Lower lobe of right lung (tissue), 2 donors: ENCODE data around the gene WDR6. TPM values are rescaled to one million over a fixed set of nuclear protein-coding genes. Genes with fewer than 3 reads are reported as not detected.

ENCODE experiments used
- ATAC-seq, 2 donors: fragments of 200-7000 bp; cut with Tn5 transposase; one replicate each; pipeline ENCODE4 v1.9.1; 2020 to 2022; ENCODE audit warnings: mild to moderate bottlenecking in 2 of 2, moderate library complexity in 2 of 2
- DNase-seq: peaks from one replicate; pipeline ENCODE4 v3.0.0-alpha.2; 2020
- H3K27ac ChIP-seq: fragments of 200-600 bp; one replicate; pipeline ENCODE4 v1.8.0; 2022
- H3K27me3 ChIP-seq: fragments of 200-600 bp; one replicate; pipeline ENCODE4 v1.8.0; 2022; ENCODE audit warnings: low read depth
- H3K36me3 ChIP-seq: fragments of 200-600 bp; one replicate; pipeline ENCODE4 v1.8.0; 2022; ENCODE audit warnings: mild to moderate bottlenecking
- H3K4me1 ChIP-seq: fragments of 200-600 bp; one replicate; pipeline ENCODE4 v1.8.0; 2022
- H3K4me3 ChIP-seq: fragments of 200-600 bp; one replicate; pipeline ENCODE4 v1.8.0; 2022; ENCODE audit warnings: mild to moderate bottlenecking
- H3K9me3 ChIP-seq: fragments of 200-600 bp; one replicate; pipeline ENCODE4 v1.8.0; 2022
- intact Hi-C: fragments of 100-400 bp; cut with DNase I; formaldehyde crosslinking; loops from one replicate; pipeline ENCODE4 v1.11.0; 2022
- long read RNA-seq: library from polyadenylated mRNA; unstranded; transcript quantifications from one replicate; pipeline ENCODE4 v2.0.0, GENCODE V29; 2021
- total RNA-seq: library from RNA; stranded (reverse); fragmentation: NEBNext Ultra II Directional; extraction: Animal tissue kit (Norgen Biotek cat#: 25700); gene quantifications from one replicate; pipeline ENCODE4 v1.2.1, GENCODE V29; 2021
- TF ChIP-seq, protein P1 (sequence below): fragments of 200-600 bp; IDR thresholded peaks from one replicate; pipeline ENCODE4 v1.8.0; 2022; ENCODE audit warnings: antibody characterized with exemption, mild to moderate bottlenecking
- donor health status: DM: no; HTN: yes; CAD: no; lungs with severe emphysema.

The WDR6 gene, protein sequence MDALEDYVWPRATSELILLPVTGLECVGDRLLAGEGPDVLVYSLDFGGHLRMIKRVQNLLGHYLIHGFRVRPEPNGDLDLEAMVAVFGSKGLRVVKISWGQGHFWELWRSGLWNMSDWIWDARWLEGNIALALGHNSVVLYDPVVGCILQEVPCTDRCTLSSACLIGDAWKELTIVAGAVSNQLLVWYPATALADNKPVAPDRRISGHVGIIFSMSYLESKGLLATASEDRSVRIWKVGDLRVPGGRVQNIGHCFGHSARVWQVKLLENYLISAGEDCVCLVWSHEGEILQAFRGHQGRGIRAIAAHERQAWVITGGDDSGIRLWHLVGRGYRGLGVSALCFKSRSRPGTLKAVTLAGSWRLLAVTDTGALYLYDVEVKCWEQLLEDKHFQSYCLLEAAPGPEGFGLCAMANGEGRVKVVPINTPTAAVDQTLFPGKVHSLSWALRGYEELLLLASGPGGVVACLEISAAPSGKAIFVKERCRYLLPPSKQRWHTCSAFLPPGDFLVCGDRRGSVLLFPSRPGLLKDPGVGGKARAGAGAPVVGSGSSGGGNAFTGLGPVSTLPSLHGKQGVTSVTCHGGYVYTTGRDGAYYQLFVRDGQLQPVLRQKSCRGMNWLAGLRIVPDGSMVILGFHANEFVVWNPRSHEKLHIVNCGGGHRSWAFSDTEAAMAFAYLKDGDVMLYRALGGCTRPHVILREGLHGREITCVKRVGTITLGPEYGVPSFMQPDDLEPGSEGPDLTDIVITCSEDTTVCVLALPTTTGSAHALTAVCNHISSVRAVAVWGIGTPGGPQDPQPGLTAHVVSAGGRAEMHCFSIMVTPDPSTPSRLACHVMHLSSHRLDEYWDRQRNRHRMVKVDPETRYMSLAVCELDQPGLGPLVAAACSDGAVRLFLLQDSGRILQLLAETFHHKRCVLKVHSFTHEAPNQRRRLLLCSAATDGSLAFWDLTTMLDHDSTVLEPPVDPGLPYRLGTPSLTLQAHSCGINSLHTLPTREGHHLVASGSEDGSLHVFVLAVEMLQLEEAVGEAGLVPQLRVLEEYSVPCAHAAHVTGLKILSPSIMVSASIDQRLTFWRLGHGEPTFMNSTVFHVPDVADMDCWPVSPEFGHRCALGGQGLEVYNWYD
- 157 TPM for total RNA-seq
- long read RNA-seq, full-length matches to known transcripts = 84 of 205 reads
- long read RNA-seq, partial matches to known transcripts = 102 of 205 reads
- long read RNA-seq, other reads (novel, unspliced or antisense) = 19 of 205 reads

DNA sequence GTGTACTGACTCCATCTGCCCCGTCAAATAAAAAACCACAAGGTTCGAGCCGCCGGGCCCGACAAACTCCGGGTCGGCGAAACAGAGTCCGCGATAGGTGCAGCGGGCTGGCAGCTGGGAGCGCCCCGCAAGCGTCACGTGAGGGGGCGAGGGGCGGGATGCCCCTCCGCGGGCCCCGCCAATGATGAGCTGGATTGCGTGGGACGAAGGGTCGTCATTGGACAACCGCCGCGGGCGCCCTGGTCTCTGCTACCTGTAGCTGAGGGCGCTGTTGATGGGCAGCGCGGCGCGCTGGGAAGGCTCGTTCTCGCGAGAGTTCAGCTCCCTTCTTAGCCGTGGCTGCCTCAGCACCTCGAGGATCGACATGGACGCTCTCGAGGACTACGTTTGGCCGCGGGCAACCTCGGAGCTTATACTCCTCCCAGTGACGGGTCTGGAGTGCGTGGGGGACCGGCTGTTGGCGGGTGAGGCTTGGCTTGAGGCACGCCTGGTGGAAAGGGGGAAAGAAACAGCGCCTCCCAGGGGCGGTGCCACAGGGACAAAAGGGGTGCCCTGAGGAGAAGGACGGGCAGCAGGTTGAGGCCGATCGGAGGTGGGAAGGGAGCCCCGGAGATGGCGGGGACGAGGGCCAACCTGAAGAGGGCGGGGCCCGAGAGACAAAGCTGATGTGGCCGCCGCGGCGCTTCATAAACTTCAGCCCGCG is at the start of gene WDR6:
WDR6 (plus strand) TSS at position 324 of the 703 bp plus-strand sequence; CDS start at position 365, 41 bp downstream.
- peak; percentile 96 for ATAC-seq

DNA sequence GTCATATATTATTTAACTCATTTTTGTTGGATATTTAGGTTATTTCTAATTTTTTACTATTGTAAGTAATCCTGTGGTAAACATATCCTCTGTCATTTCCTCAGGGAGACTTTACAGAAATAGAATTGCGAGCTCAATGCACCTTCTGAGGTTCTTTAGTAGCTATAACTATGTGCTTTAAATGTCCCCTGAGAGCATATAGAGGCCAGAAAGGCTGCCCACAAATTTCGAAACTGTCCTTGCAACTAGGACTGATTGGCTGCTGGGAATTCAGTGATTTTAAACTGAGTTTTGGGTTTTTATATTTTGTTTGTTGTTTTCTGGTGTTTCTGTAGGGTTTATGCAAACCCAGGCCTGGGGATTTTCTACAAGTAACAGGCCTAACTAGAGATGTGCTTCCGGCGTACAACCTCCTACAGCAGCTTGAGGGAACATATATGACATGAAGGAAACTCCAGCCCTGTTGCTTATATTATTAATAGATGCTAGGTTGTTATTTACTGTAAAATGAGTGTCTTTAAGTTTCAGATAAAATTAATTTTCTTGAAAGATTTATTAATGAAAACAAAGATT is 46.3 kb upstream of the WDR6 start:
- Histone ChIP-seq H3K27me3 (no peaks in the 10 kb centered on the region), H3K9me3 (no peaks in the 10 kb centered on the region), H3K4me1 (no peaks in the 10 kb centered on the region), H3K4me3 (no peak overlapping the region), H3K36me3 (peaks cover 59% of the 10 kb centered on the region), H3K27ac (no peak overlapping the region)
- intact Hi-C loops = no loop called here
- no peak for DNase-seq
- TF ChIP-seq, protein P1, sequence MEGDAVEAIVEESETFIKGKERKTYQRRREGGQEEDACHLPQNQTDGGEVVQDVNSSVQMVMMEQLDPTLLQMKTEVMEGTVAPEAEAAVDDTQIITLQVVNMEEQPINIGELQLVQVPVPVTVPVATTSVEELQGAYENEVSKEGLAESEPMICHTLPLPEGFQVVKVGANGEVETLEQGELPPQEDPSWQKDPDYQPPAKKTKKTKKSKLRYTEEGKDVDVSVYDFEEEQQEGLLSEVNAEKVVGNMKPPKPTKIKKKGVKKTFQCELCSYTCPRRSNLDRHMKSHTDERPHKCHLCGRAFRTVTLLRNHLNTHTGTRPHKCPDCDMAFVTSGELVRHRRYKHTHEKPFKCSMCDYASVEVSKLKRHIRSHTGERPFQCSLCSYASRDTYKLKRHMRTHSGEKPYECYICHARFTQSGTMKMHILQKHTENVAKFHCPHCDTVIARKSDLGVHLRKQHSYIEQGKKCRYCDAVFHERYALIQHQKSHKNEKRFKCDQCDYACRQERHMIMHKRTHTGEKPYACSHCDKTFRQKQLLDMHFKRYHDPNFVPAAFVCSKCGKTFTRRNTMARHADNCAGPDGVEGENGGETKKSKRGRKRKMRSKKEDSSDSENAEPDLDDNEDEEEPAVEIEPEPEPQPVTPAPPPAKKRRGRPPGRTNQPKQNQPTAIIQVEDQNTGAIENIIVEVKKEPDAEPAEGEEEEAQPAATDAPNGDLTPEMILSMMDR = no peak
- no peak for ATAC-seq

More for the DNA sequence above, at the start of gene WDR6:
- peaks cover 19% of the 10 kb centered on the region for H3K4me1 ChIP-seq
- peak; percentile 99 for DNase-seq
- no peaks in the 10 kb centered on the region for H3K27me3 ChIP-seq
- peak within 1 kb of the TSS; percentile 94 for H3K27ac ChIP-seq
- intact Hi-C loops = no loop called here
- TF ChIP-seq, protein P1 = peak; percentile 43
- peak within 1 kb of the TSS; percentile 96 for H3K4me3 ChIP-seq
- no peaks in the 10 kb centered on the region for H3K9me3 ChIP-seq
- peaks cover 13% of the 10 kb centered on the region for H3K36me3 ChIP-seq

DNA sequence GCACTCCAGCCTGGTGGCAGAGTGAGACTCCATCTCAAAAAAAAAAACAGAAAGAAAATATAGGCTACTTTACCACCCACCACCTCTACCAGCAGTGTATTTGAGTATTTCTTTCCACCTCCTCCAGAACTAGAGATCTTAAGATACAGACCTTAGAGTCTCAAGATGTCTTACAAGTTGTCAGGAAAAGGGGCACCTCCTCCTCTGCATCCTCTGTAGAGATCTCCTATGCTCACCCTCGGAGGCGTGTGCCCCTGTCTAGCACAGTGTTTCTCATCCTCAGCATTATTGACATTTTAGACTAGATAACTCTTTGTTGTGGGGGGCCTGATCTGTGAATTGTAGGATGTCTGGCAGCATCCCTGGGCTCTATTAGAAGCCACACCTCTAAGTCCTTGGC is 44.9 kb upstream of the WDR6 start:
- intact Hi-C loops = no loop called here
- peaks cover 72% of the 10 kb centered on the region for H3K36me3 ChIP-seq
- no peaks in the 10 kb centered on the region for H3K9me3 ChIP-seq
- H3K4me3 ChIP-seq = no peak overlapping the region
- DNase-seq = no peak
- H3K27me3 ChIP-seq = no peaks in the 10 kb centered on the region
- TF ChIP-seq, protein P1 = no peak
- no peaks in the 10 kb centered on the region for H3K4me1 ChIP-seq
- no peak for ATAC-seq
- H3K27ac ChIP-seq = no peak overlapping the region

DNA sequence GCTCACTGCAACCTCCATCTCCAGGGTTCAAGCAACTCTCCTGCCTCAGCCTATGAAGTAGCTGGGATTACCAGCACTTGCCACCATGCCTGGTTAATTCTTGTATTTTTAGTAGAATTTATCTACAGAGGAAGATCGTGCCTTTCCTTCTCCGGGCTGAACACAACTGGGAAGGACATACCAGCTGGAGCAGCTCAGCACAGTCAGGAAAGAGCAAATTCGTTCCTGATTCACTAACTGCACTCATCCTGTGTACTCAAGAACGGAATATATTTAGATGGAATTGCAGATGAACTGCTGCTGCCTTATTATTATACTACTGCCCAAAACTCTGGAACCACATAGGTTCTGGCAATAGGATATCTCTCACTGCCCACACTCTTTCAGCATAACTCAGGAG is 44.3 kb upstream of the WDR6 start:
- H3K4me3 ChIP-seq = no peak overlapping the region
- DNase-seq (no peak), ATAC-seq (no peak)
- intact Hi-C loops = no loop called here
- no peaks in the 10 kb centered on the region for H3K4me1 ChIP-seq
- no peaks in the 10 kb centered on the region for H3K9me3 ChIP-seq
- TF ChIP-seq, protein P1 = no peak
- H3K27me3 ChIP-seq = no peaks in the 10 kb centered on the region
- H3K27ac ChIP-seq = no peak overlapping the region
- peaks cover 72% of the 10 kb centered on the region for H3K36me3 ChIP-seq
